Measurements from ENCODE around the gene FAM20C.
"Not testable (repeated sequence)": the region's sequence is repeated elsewhere in the genome, so short reads cannot be mapped to it uniquely, and the experiment has no call there.

FAM20C gene

GRCh38 chr7:191105-191980 is 1.0 kb upstream of the FAM20C start:
- no peak for DNase-seq (ENCODE audit: low spot score)

- no peak for DNase-seq (ENCODE audit: low spot score)
Observed at GRCh38 chr7:192701-193480, 520 bp downstream of the FAM20C start.

GRCh38 chr7:193481-194251 is 1.3 kb downstream of the FAM20C start:
- no peak for DNase-seq (ENCODE audit: low spot score)

GRCh38 chr7:194252-195009 is 2.1 kb downstream of the FAM20C start:
- DNase-seq (ENCODE audit: low spot score): no peak

GRCh38 chr7:195010-195829 is 2.8 kb downstream of the FAM20C start:
- no peak for DNase-seq (ENCODE audit: low spot score)

GRCh38 chr7:195830-196128 is 3.4 kb downstream of the FAM20C start:
- no peak for DNase-seq (ENCODE audit: low spot score)

- DNase-seq (ENCODE audit: low spot score): no peak
Observed at GRCh38 chr7:196283-196682, 3.9 kb downstream of the FAM20C start.

GRCh38 chr7:196778-197321 is 4.5 kb downstream of the FAM20C start:
- no peak for DNase-seq (ENCODE audit: low spot score)

GRCh38 chr7:197413-198335 is 5.3 kb downstream of the FAM20C start:
- DNase-seq (ENCODE audit: low spot score): no peak

- DNase-seq (ENCODE audit: low spot score): no peak
Observed at GRCh38 chr7:199483-200249, 7.3 kb downstream of the FAM20C start.

GRCh38 chr7:200290-200689 is 7.9 kb downstream of the FAM20C start:
- no peak for DNase-seq (ENCODE audit: low spot score)

GRCh38 chr7:200704-201103 is 8.3 kb downstream of the FAM20C start:
- no peak for DNase-seq (ENCODE audit: low spot score)

- DNase-seq (ENCODE audit: low spot score): no peak
Observed at GRCh38 chr7:204326-204725, 12.0 kb downstream of the FAM20C start.

GRCh38 chr7:205115-206010 is 13.0 kb downstream of the FAM20C start:
- DNase-seq (ENCODE audit: low spot score): no peak

- DNase-seq (ENCODE audit: low spot score): not testable (repeated sequence)
Observed at GRCh38 chr7:206351-206750, 14.0 kb downstream of the FAM20C start.

GRCh38 chr7:207418-208129 is 15.2 kb downstream of the FAM20C start:
- DNase-seq (ENCODE audit: low spot score): no peak

- no peak for DNase-seq (ENCODE audit: low spot score)
Observed at GRCh38 chr7:208130-208673, 15.8 kb downstream of the FAM20C start.
